ENCODE results near the gene GBP3.
"Not testable (repeated sequence)": the region's sequence is repeated elsewhere in the genome, so short reads cannot be mapped to it uniquely, and the experiment has no call there.

Gene GBP3

GRCh38 chr1:89005286-89006151, 17.1 kb downstream of the GBP3 start:
- H3K4me3 Mint-ChIP-seq, result no peak overlapping the region
- no peaks in the 10 kb centered on the region for H3K9me3 Mint-ChIP-seq (ENCODE audit: low read depth)
- H3K27me3 Mint-ChIP-seq, result no peaks in the 10 kb centered on the region
- H3K27ac Mint-ChIP-seq, result no peak overlapping the region
- H3K36me3 Mint-ChIP-seq, result peaks cover 42% of the 10 kb centered on the region
- peaks cover 38% of the 10 kb centered on the region for H3K4me1 Mint-ChIP-seq (ENCODE audit: low read depth)

DNA sequence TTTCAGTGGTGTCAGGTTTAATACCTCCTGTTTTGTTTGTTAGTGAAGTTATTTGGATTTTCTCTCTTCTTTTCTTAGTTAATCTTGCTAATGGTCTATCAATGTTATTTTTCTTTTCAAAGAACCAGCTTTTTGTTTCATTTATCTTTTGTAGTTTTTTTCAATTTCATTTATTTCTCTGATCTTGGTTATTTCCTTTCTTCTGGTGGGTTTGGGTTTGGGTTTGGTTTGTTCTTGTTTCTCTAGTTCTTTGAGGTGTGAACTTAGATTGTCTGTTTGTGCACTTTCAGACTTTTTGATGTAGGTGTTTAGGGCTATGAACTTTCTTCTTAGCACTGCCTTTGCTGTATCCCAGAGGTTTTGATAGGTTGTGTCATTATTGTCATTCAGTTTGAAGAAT, 20.5 kb downstream of the GBP3 start:
- Mint-ChIP-seq H3K27ac (peak overlapping the region; percentile 29), H3K36me3 (peaks cover 20% of the 10 kb centered on the region), H3K4me1 (ENCODE audit: low read depth) (peaks cover 43% of the 10 kb centered on the region), H3K4me3 (peak overlapping the region; percentile 15)
- H3K27me3 Mint-ChIP-seq; H3K9me3 Mint-ChIP-seq (ENCODE audit: low read depth): not testable (repeated sequence)

DNA sequence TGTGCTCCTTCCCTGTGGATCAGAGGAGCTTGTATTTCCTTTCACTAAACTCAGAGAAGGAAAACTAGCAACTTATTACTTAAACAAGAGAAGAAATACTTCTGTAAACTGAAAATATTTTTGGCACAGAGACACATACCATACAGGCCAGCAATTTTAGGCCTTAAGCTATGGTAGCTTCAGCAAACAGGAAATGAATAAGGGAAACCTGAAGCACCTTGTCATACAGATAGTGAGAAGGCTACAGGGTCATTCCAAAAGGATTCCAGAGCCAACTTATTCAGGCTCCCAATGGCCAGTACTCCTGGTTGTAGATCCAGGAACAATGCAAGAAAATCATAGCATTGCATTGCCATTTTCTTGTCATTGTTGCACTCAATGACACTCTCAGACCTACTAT, 21.2 kb downstream of the GBP3 start:
- H3K27ac Mint-ChIP-seq, result no peak overlapping the region
- no peaks in the 10 kb centered on the region for H3K27me3 Mint-ChIP-seq
- peaks cover 43% of the 10 kb centered on the region for H3K4me1 Mint-ChIP-seq (ENCODE audit: low read depth)
- peaks cover 19% of the 10 kb centered on the region for H3K36me3 Mint-ChIP-seq
- no peak overlapping the region for H3K4me3 Mint-ChIP-seq
- no peaks in the 10 kb centered on the region for H3K9me3 Mint-ChIP-seq (ENCODE audit: low read depth)

- H3K4me1 Mint-ChIP-seq (ENCODE audit: low read depth), result peaks cover 35% of the 10 kb centered on the region
- no peak overlapping the region for H3K4me3 Mint-ChIP-seq
- H3K27me3 Mint-ChIP-seq, result no peaks in the 10 kb centered on the region
- no peaks in the 10 kb centered on the region for H3K9me3 Mint-ChIP-seq (ENCODE audit: low read depth)
- H3K36me3 Mint-ChIP-seq, result peaks cover 4% of the 10 kb centered on the region
- no peak overlapping the region for H3K27ac Mint-ChIP-seq
These were observed 23.9 kb downstream of the GBP3 start for GRCh38 chr1:88998716-88999115.

GRCh38 chr1:88990426-88990825, 32.2 kb downstream of the GBP3 start:
- Mint-ChIP-seq H3K9me3 (ENCODE audit: low read depth) (no peaks in the 10 kb centered on the region), H3K4me3 (no peak overlapping the region), H3K36me3 (peaks cover 19% of the 10 kb centered on the region), H3K27ac (peak overlapping the region; percentile 88), H3K27me3 (no peaks in the 10 kb centered on the region), H3K4me1 (ENCODE audit: low read depth) (peaks cover 51% of the 10 kb centered on the region)

DNA sequence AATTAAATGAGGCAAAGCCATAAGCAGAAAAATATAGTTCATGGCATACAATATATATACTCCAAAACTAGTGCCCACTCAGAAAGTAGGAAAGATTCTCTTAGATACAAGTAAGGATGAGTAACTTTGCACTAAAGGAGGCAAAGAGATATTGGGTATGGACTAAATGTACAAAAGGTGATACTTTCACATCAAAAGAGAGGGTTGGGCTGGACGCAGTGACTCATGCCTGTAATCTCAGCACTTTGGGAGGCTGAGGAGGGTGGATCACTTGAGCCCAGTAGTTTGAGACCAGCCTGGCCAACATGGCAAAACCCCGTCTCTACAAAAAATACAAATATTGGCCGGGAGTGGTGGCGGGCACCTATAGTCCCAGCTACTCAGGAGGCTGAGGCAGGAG, 37.0 kb downstream of the GBP3 start:
- Mint-ChIP-seq H3K27me3 (no peaks in the 10 kb centered on the region), H3K4me3 (no peak overlapping the region), H3K27ac (peak overlapping the region; percentile 91)

GRCh38 chr1:88985032-88985431, 37.6 kb downstream of the GBP3 start:
- H3K4me3 Mint-ChIP-seq, result peak overlapping the region; percentile 66
- H3K27ac Mint-ChIP-seq, result peak overlapping the region; percentile 91
- H3K36me3 Mint-ChIP-seq, result peaks cover 17% of the 10 kb centered on the region
- no peaks in the 10 kb centered on the region for H3K9me3 Mint-ChIP-seq (ENCODE audit: low read depth)
- H3K4me1 Mint-ChIP-seq (ENCODE audit: low read depth), result peaks cover 78% of the 10 kb centered on the region
- no peaks in the 10 kb centered on the region for H3K27me3 Mint-ChIP-seq

More for the DNA sequence above, 37.0 kb downstream of the GBP3 start:
- Mint-ChIP-seq H3K9me3 (ENCODE audit: low read depth) (no peaks in the 10 kb centered on the region), H3K36me3 (peaks cover 21% of the 10 kb centered on the region), H3K4me1 (ENCODE audit: low read depth) (peaks cover 83% of the 10 kb centered on the region)

DNA sequence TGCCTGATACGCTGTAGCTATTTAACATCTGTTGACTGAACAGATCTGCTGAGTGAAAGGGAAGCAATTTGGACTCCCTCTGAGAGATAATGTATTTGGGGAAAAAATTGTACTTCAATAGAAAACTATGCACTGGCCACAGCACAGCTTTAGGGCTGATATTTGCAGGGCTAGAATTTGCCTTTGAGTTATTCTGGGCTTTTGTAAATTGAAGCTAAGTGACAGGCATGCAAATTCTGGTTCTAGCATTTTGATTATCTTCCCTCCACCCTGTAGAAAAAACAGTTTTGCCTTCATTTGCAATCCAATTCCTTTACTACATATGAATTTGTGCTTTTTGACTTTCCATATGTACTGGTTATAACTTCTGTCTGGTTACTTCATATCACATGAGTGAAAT, 38.1 kb downstream of the GBP3 start:
- Mint-ChIP-seq H3K9me3 (ENCODE audit: low read depth) (no peaks in the 10 kb centered on the region), H3K4me1 (ENCODE audit: low read depth) (peaks cover 78% of the 10 kb centered on the region), H3K27me3 (no peaks in the 10 kb centered on the region), H3K36me3 (peaks cover 13% of the 10 kb centered on the region), H3K27ac (peak overlapping the region; percentile 91), H3K4me3 (peak overlapping the region; percentile 66)

GRCh38 chr1:88983791-88984559, 38.7 kb downstream of the GBP3 start:
- Mint-ChIP-seq H3K4me1 (ENCODE audit: low read depth) (peaks cover 79% of the 10 kb centered on the region), H3K4me3 (peak overlapping the region; percentile 4), H3K36me3 (peaks cover 12% of the 10 kb centered on the region), H3K9me3 (ENCODE audit: low read depth) (no peaks in the 10 kb centered on the region), H3K27me3 (no peaks in the 10 kb centered on the region), H3K27ac (peak overlapping the region; percentile 24)

DNA sequence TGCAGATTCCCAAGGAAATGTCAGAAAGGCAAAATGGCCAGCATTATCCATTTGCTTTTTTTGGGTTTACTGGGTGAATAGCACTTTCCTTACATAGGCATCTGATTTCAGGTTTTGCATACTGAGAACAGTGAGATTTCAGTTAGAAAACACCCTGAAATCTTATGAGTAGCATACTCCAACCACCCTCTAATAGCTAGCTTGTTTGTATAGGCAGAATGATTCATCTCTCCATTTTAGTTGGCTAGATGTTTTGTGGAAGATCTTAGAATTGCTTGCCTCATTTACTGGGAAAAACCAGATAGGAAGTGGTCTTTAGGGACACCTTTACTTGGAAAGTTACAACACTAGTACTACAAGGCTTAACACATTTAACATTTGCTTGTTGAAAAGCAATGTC, 40.6 kb downstream of the GBP3 start:
- H3K27me3 Mint-ChIP-seq, result no peaks in the 10 kb centered on the region
- no peak overlapping the region for H3K4me3 Mint-ChIP-seq
- peaks cover 11% of the 10 kb centered on the region for H3K36me3 Mint-ChIP-seq
- peak overlapping the region; percentile 13 for H3K27ac Mint-ChIP-seq
- H3K4me1 Mint-ChIP-seq (ENCODE audit: low read depth), result peaks cover 66% of the 10 kb centered on the region
- no peaks in the 10 kb centered on the region for H3K9me3 Mint-ChIP-seq (ENCODE audit: low read depth)

DNA sequence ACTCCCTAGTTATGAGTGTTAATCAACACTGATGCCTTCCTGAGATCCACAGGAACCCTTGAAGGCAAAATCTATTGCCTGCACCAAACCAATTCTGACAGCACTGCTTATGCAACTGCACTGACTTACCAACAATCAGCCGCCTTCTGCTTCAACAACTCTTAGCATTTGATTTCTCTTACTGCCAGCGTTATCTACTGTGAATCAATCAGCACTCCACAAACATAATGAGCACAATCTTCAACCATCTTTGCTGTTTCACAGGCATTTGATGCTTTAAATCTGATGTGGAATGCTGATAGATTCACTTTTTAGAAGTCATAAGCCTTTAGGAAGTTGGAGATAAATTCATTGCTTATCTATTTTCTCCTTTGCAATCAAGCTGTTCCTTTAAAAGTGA, 41.2 kb downstream of the GBP3 start:
- not testable (repeated sequence) for H3K27me3 Mint-ChIP-seq; H3K36me3 Mint-ChIP-seq; H3K4me3 Mint-ChIP-seq; H3K9me3 Mint-ChIP-seq (ENCODE audit: low read depth)
- peaks cover 62% of the 10 kb centered on the region for H3K4me1 Mint-ChIP-seq (ENCODE audit: low read depth)
- peak overlapping the region; percentile 2 for H3K27ac Mint-ChIP-seq

DNA sequence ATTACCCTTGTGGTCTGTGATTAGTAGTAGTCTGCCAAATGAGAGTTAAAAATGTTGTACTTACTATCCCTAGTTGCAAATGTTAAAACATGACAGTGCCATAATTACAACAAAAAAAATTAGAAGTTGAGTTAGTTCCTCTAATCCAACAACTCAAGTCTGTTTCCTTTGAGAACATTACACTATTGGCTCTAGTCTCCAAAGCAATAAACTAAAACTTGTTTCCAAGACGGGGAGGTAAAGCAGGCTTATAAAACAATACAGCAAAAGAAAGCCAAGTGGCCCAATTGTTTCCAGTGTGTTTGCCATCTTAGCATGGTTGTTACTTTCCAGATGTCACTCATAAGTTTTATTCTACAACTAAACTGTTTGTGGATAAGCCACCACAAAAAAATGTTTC, 41.8 kb downstream of the GBP3 start:
- no peak overlapping the region for H3K4me3 Mint-ChIP-seq
- H3K9me3 Mint-ChIP-seq (ENCODE audit: low read depth), result no peaks in the 10 kb centered on the region
- H3K36me3 Mint-ChIP-seq, result peaks cover 9% of the 10 kb centered on the region
- peaks cover 62% of the 10 kb centered on the region for H3K4me1 Mint-ChIP-seq (ENCODE audit: low read depth)
- no peak overlapping the region for H3K27ac Mint-ChIP-seq
- H3K27me3 Mint-ChIP-seq, result no peaks in the 10 kb centered on the region

DNA sequence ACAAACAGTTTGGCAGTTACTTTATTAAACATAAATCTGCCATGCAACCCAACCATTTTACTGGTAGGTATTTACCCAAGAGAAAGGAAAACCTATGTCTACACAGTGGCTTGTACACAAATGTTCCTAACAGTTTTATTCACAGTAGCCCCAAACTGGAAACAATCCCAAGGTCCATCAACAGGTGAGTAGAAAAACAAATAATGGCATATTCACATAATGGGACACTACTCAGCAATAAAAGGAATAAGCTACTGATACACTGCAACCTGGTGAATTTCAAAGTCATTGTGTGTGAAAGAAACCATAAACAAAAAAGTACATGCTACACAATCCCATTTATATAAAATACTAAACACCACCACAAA, 42.9 kb downstream of the GBP3 start:
- Mint-ChIP-seq H3K4me1 (ENCODE audit: low read depth) (peaks cover 53% of the 10 kb centered on the region), H3K27me3 (no peaks in the 10 kb centered on the region), H3K4me3 (peak overlapping the region; percentile 2), H3K36me3 (peaks cover 9% of the 10 kb centered on the region), H3K9me3 (ENCODE audit: low read depth) (no peaks in the 10 kb centered on the region), H3K27ac (peak overlapping the region; percentile 2)

GRCh38 chr1:88979054-88979748, 43.5 kb downstream of the GBP3 start:
- H3K4me1 Mint-ChIP-seq (ENCODE audit: low read depth), result peaks cover 52% of the 10 kb centered on the region
- H3K36me3 Mint-ChIP-seq, result peaks cover 9% of the 10 kb centered on the region
- peak overlapping the region; percentile 2 for H3K27ac Mint-ChIP-seq
- no peaks in the 10 kb centered on the region for H3K27me3 Mint-ChIP-seq
- H3K9me3 Mint-ChIP-seq (ENCODE audit: low read depth), result no peaks in the 10 kb centered on the region
- peak overlapping the region; percentile 2 for H3K4me3 Mint-ChIP-seq

GRCh38 chr1:88976235-88976634, 46.4 kb downstream of the GBP3 start:
- Mint-ChIP-seq H3K36me3 (peaks cover 7% of the 10 kb centered on the region), H3K27me3 (no peaks in the 10 kb centered on the region), H3K4me3 (no peak overlapping the region), H3K27ac (no peak overlapping the region), H3K9me3 (ENCODE audit: low read depth) (no peaks in the 10 kb centered on the region), H3K4me1 (ENCODE audit: low read depth) (peaks cover 44% of the 10 kb centered on the region)

All from activated naive CD8-positive, alpha-beta T cell (primary cell).